ENCODE measurements around the gene LRMDA. TPM values are rescaled to one million over a fixed set of nuclear protein-coding genes. Genes with fewer than 3 reads are reported as not detected.

Gene LRMDA
- total RNA-seq, 2 experiments from 2014 or later: not detected

DNA sequence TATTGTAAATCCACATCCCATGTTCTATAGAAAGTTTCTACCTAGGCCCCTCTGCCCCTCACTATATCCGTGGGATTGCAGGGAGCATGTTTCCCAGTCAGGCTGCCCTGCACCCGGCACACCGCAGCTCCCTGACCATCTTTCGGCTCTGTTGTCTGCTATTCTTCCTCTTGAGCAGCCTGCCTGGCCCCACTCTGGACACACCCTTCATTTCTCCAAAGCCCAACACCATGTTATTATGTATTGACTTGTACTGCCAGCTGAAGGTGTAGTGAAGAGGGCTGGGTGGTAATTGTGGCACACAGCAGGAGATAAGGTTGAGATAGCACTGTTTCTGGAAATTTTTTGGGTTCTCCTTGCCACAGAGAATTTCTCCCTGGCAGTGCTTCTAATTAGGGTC lies 9.8 kb downstream of the LRMDA start:
- H3K27ac ChIP-seq (ENCODE audit: low read depth, low read length, poor library complexity, severe bottlenecking): no peak overlapping the region
- H4K20me1 ChIP-seq (ENCODE audit: insufficient read depth, low read length): no peaks in the 10 kb centered on the region
- H3K9me3 ChIP-seq (ENCODE audit: low read length): peaks cover 6% of the 10 kb centered on the region; the same call in 1 of the 2 replicates
- no peaks in the 10 kb centered on the region for H3K36me3 ChIP-seq (ENCODE audit: insufficient read depth, low read length)
- no peaks in the 10 kb centered on the region for H3K4me1 ChIP-seq (ENCODE audit: insufficient read depth, low read length, poor library complexity, severe bottlenecking)
- no peak overlapping the region for H2AFZ ChIP-seq (ENCODE audit: low read length)
- intact Hi-C loops (cut with micrococcal nuclease; ENCODE audit: unreplicated experiment): no loop called here
- ChIA-PET POLR2A (interaction anchor here (1.2 kb wide), 1 partner anchor 21 kb away, joined by 3 read pairs; no protein-coding TSS in a partner anchor), CTCF (ENCODE audit: unreplicated experiment) (no interaction called here)
- no TSS peak for BruUV-seq (replicated peaks)
- H3K79me2 ChIP-seq (ENCODE audit: insufficient read depth, low read depth, low read length): no peaks in the 10 kb centered on the region
- TF ChIP-seq, protein P1, sequence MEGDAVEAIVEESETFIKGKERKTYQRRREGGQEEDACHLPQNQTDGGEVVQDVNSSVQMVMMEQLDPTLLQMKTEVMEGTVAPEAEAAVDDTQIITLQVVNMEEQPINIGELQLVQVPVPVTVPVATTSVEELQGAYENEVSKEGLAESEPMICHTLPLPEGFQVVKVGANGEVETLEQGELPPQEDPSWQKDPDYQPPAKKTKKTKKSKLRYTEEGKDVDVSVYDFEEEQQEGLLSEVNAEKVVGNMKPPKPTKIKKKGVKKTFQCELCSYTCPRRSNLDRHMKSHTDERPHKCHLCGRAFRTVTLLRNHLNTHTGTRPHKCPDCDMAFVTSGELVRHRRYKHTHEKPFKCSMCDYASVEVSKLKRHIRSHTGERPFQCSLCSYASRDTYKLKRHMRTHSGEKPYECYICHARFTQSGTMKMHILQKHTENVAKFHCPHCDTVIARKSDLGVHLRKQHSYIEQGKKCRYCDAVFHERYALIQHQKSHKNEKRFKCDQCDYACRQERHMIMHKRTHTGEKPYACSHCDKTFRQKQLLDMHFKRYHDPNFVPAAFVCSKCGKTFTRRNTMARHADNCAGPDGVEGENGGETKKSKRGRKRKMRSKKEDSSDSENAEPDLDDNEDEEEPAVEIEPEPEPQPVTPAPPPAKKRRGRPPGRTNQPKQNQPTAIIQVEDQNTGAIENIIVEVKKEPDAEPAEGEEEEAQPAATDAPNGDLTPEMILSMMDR (conservative IDR thresholded peaks at IDR 0.05; ENCODE audit: low read length): no peak
- TF ChIP-seq EZH2phosphoT487 (IDR thresholded peaks at IDR 0.05; ENCODE audit: borderline replicate concordance, low read depth, low read length): no peak
- H3K4me3 ChIP-seq (ENCODE audit: low read depth, low read length, poor library complexity, severe bottlenecking): no peak overlapping the region
- H3K9me2 ChIP-seq (ENCODE audit: insufficient read depth, low read length): no peaks in the 10 kb centered on the region
- H3K4me2 ChIP-seq (ENCODE audit: low read length): no peak overlapping the region
- DNase-seq (ENCODE audit: low spot score): no peak

DNA sequence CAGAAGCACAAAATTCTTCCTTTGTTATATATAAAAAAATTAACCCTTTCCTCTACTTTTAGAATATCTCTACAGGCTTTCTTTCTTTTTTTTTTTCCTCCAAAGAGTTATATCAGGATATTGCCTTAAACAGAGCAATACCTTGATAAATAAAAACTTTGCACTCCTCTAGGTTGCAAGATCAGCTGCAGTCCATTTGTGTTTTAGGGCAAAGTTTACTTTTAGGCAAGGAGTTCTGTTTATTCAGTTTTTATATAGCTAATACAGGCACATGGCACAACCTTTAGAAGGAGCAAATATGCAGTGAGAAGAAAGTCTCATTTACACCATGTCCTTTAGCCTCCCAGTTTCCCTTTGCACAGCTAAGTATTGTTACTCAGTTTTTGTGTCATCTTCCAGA lies 10.3 kb downstream of the LRMDA start:
- Histone ChIP-seq H3K9me2 (ENCODE audit: insufficient read depth, low read length) (no peaks in the 10 kb centered on the region), H3K4me1 (ENCODE audit: insufficient read depth, low read length, poor library complexity, severe bottlenecking) (no peaks in the 10 kb centered on the region), H3K4me3 (ENCODE audit: low read depth, low read length, poor library complexity, severe bottlenecking) (no peak overlapping the region), H3K9me3 (ENCODE audit: low read length) (peaks cover 6% of the 10 kb centered on the region; the same call in 1 of the 2 replicates), H3K36me3 (ENCODE audit: insufficient read depth, low read length) (no peaks in the 10 kb centered on the region), H4K20me1 (ENCODE audit: insufficient read depth, low read length) (no peaks in the 10 kb centered on the region), H3K79me2 (ENCODE audit: insufficient read depth, low read depth, low read length) (no peaks in the 10 kb centered on the region), H3K27ac (ENCODE audit: low read depth, low read length, poor library complexity, severe bottlenecking) (no peak overlapping the region), H3K4me2 (ENCODE audit: low read length) (no peak overlapping the region), H2AFZ (ENCODE audit: low read length) (no peak overlapping the region)
- intact Hi-C loops (cut with micrococcal nuclease; ENCODE audit: unreplicated experiment): no loop called here
- ChIA-PET CTCF (ENCODE audit: unreplicated experiment) (no interaction called here), POLR2A (interaction anchor here (1.2 kb wide), 1 partner anchor 21 kb away, joined by 3 read pairs; no protein-coding TSS in a partner anchor)
- BruUV-seq (replicated peaks): no TSS peak
- no peak for DNase-seq (ENCODE audit: low spot score)
- no peak for TF ChIP-seq EZH2phosphoT487 (IDR thresholded peaks at IDR 0.05; ENCODE audit: borderline replicate concordance, low read depth, low read length)
- TF ChIP-seq, protein P1 (conservative IDR thresholded peaks at IDR 0.05; ENCODE audit: low read length): no peak

DNA sequence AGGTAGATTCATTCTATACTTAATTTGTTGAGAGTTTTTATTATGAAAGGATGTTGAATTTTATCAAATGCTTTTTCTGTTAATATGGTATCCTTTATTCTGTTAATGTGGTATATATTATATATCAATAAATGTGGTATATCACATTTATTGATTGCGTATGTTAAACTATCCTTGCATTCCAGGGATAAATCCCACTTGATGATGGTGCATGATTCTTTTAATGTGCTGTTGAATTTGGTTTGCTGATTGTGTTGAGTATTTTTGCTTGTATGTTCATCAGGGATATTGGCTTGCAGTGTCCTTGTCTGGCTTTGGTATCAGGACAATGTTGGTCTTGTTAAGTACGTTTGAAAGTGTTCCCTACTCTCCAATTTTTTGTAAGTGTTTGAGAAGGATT lies 11.9 kb downstream of the LRMDA start:
- ChIA-PET POLR2A (no interaction called here), CTCF (ENCODE audit: unreplicated experiment) (no interaction called here)
- Histone ChIP-seq H4K20me1 (ENCODE audit: insufficient read depth, low read length) (no peaks in the 10 kb centered on the region), H3K9me3 (ENCODE audit: low read length) (peaks cover 6% of the 10 kb centered on the region; the same call in 1 of the 2 replicates), H3K27ac (ENCODE audit: low read depth, low read length, poor library complexity, severe bottlenecking) (no peak overlapping the region), H3K9me2 (ENCODE audit: insufficient read depth, low read length) (no peaks in the 10 kb centered on the region), H2AFZ (ENCODE audit: low read length) (no peak overlapping the region), H3K4me2 (ENCODE audit: low read length) (no peak overlapping the region), H3K36me3 (ENCODE audit: insufficient read depth, low read length) (no peaks in the 10 kb centered on the region), H3K79me2 (ENCODE audit: insufficient read depth, low read depth, low read length) (no peaks in the 10 kb centered on the region), H3K4me3 (ENCODE audit: low read depth, low read length, poor library complexity, severe bottlenecking) (no peak overlapping the region), H3K4me1 (ENCODE audit: insufficient read depth, low read length, poor library complexity, severe bottlenecking) (no peaks in the 10 kb centered on the region)
- BruUV-seq (replicated peaks): no TSS peak
- intact Hi-C loops (cut with micrococcal nuclease; ENCODE audit: unreplicated experiment): no loop called here
- no peak for DNase-seq (ENCODE audit: low spot score)
- no peak for TF ChIP-seq EZH2phosphoT487 (IDR thresholded peaks at IDR 0.05; ENCODE audit: borderline replicate concordance, low read depth, low read length)

Data from OCI-LY7 (cell line).